ENCODE measurements around the gene NEK6.
"Not testable (repeated sequence)": the region's sequence is repeated elsewhere in the genome, so short reads cannot be mapped to it uniquely, and the experiment has no call there.

Gene NEK6

GRCh38 chr9:124231095-124231737 is 26.5 kb upstream of the NEK6 start:
- no peak for DNase-seq

DNA sequence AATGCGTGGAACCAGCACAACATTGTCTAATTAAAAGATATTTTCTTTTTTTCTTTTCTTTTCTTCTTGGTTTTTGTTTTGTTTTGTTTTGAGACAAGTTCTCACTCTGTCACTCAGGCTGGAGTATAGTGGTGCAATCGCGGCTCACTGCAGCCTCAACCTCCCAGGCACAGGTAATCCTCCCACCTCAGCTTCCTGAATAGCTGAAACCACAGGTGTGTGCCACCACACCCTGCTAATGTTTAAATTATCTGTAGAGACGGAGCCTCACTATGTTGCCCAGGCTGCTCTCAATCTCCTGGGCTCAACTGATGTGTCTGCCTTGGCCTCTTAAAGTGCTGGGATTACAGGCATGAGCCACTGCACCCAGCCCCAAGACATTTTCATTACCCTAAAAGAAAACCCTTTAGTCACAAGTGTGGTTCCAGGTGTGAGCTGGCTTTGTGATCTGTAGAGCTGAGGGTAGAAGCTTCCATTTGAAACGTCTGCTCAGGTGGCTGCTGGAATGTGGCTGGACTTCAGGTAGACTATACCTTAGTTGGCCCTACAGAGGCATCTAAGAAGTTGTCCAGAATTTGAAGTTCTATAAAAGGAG is 19.1 kb upstream of the NEK6 start:
- DNase-seq: no peak

DNA sequence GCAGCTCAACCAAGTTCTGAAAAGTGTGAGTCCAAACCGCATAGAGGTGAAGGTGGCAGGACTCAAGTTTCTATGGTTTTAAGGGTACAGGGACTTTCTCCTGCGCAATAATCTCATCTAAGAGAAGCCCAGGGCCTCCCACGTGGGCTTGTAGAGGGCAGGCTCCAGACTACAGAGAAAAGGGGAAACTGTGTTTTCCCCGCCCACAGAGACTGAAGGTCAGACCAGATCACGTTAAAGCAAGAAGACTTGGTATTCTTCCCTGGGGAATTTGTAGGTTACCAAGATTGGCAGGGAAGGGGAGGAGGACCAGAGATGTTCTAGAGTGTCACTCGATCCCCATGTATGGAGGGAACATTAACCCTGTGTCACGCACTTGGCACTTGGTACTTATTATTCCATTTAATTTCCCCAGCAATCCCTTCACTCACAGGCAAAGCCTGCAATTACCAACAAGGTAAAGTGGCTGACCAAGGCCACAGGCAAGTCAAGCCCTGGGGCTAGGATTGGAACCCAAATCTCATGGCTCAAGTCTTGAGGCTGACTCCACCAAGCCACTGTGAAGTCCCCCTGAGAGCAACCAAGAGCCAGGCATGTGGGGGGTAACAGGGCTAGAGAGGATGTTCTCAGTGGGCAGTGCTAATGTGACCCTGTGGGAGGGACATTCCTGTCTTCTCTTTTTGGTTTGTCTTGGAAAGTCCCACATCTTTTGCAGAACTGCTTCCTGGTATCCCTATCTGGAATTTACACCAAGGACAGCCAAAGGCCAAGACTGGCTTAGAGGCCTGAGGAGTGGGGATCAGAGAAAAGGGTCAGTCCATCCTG is 18.3 kb upstream of the NEK6 start:
- no peak for DNase-seq

DNA sequence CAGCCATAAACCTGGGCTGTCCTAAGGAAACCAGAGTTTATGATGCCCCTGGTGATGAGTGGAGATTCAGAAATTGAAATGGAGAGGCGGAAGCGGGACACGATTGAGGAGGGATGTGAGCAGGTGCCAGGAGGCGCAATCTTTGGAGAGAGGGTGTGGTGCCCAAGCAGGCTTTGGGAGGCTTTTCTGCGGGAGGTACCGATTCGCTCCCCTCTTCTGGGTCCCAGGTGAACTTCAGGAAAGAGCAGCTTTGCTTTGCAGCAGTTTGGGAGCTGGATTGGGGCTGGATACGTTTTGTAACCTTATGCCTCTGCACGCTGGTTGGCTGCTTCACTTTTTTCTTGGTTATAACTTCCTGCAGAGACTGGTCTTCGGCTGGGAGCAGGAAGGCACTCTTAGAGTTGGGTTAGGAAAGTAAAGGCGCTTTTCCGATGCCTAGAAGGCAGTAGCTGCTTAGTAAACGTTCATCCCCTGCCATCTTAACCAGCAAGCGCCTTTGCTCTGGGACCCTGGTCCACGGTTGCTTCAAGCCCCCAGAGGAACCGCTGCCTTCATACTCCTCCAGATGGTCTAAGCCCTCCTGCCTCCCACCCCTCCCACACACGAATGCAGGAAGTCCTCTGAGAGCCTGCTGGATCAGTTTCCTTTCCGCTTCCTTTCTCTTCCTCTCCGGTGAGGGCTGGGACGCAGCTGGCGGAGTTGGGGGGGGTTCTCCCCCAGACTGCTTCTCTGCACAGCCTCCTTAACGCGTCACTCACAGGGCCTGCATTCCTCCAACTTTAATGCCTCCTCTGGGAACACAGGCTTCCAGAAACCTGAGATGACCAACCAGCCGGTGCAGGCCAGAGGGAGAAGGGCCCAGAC is 15.2 kb upstream of the NEK6 start:
- DNase-seq: no peak

DNA sequence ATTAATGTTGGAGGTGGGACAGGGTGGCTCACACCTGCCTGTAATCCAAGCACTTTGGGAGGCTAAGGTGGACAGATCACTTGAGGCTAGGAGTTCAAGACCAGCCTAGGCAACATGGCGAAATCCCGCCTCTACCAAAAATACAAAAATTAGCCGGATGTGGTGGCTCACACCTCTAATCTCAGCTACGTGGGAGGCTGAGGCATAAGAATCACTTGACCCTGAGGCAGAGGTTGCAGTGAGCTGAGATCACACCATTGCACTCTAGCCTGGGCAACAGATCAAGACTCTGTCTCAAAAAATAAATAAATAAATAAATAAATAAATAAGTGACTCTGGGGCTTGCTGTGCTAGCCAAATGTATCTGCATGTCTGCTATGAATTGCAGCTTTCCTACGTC is 10.4 kb upstream of the NEK6 start:
- not testable (repeated sequence) for DNase-seq

DNA sequence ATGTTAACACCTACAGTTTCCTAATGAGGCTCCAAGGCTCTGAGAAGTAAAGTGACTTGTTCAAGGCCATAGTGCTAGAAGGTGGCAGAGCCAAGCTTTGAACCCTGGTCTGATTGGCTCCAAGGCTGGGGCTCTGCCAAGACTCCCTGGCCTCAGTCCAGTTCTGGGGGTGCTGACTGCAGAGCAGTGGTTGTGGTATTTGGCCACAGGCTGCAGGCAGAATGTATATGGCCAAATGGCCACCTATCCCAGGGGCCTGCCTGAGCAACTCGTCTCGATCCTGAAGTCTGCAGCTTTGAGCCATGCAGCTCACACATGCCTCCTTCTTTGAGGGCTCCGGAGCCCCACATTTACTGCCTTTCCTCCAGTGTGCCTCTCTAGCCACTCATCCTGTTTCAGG is 9.7 kb upstream of the NEK6 start:
- no peak for DNase-seq

DNA sequence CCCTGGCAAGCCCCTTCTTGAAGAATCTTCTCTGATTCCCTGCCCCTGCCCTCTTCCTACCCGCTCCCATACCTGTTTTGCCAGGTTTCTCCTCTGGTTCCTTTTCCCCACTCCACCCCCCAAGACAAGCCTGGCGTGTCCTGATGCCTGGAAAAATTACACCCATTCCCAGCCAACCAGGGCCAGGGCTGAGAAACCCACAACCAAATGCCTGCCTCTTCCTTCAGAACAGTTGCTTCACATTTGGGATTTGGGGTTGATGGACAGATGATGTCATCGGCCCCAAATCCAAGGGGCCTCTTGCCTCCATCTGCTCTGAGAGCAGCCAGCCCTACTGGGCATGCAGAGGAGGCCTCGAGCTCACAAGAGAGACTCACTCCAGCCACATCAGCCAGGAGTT is 8.8 kb upstream of the NEK6 start:
- no peak for DNase-seq

DNA sequence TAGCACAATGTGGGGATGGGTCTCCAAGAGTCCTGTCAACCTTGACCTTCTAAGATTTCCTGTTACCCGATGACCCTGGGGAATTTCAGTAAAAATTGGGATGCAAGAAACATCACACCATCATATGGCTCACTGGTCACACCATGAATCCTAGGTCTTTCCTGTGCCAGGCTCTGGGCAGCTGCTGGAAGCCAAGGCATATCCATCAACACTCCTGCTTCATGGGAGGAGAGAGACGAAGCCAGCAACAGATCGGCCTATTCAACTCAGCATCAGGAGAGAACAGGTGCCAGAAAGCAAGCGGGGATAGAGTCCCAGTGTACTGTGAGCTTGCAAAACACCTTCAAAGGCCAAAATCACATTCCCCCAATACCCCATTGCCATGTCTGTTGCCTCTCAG is 6.5 kb upstream of the NEK6 start:
- DNase-seq: no peak

DNA sequence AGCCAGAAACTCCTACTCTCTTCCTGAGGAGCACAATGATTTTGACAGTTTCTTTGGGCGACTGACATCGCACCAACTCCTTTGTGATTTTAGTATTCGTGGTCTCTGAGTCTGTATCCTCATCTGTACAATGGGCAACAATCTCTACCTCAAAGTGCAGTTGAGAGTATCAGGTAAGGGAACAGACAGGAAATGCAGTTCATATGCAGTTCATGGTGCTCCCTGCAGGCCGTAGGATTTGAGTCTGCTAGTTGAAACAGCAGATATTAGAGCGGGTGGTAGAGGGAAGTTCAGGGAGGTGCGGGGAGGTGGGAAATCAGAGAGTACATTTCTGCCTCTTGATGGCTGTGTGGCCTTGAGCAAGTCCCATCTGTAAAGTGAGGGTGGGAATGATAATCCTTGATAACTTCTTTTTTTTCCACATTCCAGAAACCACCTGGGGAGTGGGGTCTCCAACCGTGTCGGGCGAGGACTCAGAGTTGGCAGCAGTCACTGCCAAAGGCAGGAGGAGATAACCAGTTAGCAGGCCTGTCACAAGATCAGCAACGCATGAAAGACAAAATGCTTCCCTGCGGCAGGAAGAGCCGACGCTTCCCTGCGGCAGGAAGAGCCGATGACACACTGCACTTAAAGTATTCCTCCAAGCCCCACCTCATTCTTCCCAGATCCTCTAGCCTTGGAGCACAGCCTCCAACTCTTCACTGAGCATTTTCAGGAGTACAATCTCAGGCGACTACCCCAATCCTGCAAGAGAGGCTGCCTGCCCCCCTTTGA is 6.0 kb upstream of the NEK6 start:
- no peak for DNase-seq

DNA sequence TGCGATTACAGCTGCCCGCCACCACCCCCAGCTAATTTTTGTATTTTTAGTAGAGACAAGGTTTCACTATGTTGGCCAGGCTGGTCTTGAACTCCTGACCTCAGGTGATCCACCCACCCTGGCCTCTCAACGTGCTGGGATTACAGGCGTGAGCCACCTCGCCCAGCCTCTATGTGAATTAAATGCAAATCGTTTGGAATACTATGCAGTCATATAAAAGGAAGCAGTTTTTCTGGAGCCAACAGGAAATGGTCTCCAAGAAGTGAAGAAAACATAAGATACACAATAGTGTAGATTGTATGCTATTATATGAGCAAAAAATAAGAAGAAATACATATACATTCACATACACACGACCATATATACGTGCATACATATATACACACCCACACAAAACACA is 4.9 kb upstream of the NEK6 start:
- DNase-seq: not testable (repeated sequence)

DNA sequence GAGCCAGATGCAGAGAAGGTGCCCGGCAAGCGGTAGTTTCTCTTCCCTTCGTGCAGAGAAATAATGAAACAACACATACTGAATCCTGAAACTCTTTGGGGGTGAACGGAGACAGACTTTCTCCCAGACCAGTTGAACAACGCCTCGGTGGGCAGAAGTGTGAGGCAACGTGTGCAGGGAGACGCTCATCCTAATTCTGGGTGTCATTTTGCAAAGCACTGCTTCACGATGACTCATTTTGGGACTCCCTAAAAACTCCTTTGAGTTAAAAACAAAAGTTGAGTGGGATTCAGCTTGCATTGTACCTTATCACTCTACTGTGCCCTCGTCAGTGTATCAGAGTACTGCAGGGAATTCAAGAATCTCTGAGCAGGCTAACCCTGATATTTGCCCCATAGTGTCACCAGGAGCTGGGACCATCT is 3.5 kb upstream of the NEK6 start:
- DNase-seq: no peak

DNA sequence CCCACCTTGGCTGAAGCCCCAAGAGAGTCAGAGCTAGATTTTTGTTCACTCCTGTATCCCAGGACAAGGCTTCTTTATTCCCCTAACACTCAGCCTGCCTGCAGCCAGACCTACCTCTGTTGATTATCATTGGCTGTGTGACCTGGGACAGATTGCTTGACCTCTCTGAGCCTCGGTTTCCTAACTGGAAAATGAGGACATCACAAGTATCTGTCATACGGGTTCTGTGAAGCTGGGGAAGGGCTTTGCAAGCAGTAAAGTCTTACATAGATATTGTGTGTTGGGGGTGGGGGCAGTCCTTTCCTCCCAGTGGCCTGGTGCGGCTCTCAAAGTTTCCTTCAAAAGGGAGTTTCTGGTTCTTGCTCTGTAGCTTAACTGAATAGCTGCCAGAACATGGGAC is 2.5 kb upstream of the NEK6 start:
- DNase-seq: no peak

- no peak for DNase-seq
Measured at GRCh38 chr9:124256517-124257069, 1.2 kb upstream of the NEK6 start.

GRCh38 chr9:124257070-124257843 is 492 bp upstream of the NEK6 start:
- DNase-seq: no peak

GRCh38 chr9:124258607-124259157 is 933 bp downstream of the NEK6 start:
- DNase-seq: peak; percentile 41

DNA sequence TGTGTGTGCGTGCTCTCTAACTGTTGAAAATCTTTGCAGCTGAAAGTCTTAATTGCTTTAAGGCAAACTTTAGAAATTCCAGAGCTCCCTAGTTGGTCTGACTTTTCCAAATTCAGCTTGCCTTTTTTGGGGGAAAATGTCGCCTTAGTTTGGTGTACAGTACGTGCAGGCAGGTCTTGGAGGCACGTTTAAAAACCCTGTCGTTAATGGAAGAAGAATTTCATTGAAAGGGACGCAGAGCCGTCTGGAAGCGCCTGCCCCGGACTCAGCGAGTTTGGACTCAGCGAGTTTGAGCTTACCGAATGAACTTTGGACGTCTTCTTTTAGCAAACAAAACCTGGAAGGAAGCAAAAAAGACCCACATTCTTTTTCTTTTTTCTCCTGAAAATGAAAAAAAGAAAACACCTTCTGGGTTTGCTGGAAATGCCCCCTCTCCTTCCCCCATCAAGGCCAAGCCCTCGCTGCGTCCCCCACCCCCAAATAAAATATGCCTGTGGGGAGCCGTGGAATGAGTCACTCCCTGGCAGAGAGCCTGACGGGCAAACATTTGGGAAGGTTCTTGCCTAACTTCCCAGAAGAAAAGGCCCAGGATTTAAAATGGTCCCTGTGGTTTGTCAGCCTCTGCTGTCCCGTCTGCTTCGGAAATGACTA is 1.5 kb downstream of the NEK6 start:
- peak; percentile 41 for DNase-seq

DNA sequence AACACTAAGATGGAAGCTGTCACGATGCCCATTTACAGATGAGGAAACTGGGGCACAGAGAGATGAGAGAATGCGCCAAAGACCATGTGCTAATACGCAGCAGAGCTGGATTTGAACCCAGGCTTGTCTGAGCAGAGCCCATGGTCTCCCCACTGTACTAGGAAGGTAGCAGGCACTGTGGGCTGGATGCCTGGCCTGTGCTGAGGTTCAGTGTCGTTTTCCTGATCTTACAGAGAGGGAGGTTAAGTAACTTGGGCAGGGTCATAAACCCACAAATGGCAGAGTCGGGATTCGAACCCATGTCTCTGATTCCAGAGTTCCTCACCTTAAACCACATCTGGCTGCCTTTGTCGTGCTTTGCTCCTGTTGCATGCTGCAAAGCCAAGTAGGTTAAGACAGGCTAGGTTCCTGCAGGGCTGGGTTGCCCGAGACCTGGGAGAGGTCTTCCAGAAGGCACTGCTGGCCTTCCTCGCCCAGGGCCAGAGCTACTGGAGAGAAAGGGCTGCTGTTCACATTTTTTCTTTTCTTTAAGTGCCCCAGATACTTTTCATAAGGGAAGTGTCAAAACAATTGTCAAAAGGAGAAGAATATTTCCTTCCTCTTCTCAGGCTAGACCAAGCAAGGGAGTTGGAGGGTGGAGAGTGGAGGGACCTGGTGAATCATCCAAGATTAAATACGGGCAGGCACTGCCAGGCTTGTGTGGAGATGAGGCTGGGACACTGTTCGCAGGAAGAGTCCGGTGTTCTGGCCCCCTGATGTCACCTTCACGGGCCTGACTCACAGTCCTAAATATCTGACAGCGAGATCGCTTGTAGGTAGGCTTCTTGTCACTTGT is 3.2 kb downstream of the NEK6 start:
- DNase-seq: peak; percentile 81

GRCh38 chr9:124261736-124262648 is 4.2 kb downstream of the NEK6 start:
- DNase-seq: no peak

DNA sequence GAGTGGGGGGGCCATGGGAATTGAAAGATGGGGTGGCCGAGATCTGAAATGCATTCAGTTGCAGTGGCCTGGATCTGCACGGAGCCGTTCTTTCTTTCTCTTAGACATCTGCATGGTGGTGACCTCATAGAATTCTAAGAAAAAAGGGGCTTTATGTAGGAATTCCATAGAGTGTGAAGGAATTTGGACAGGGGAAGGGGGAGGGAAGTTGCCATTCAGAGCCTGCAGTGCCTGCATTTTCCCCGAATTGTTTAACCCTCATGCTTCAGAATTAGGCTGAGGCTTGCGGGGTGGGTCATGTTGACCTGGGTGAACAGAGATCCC is 4.9 kb downstream of the NEK6 start:
- DNase-seq: no peak

Data from KG1 (cell line).